SK-N-SH (cell line): ENCODE results near the gene GPR183. TPM values are rescaled to one million over a fixed set of nuclear protein-coding genes. Genes with fewer than 3 reads are reported as not detected.

Experiments
- CTCF ChIA-PET: fragments of 300-600, 350-600 bp; formaldehyde crosslinking; extraction: SDS; loops from one replicate; lab custom pipeline; 2021; lab: Yijun Ruan, JAX
- POLR2A ChIA-PET: fragments of 350-600 bp; sonication (Branson Sonifier 250); formaldehyde crosslinking; extraction: SDS; loops from one replicate; lab custom pipeline; 2020; ENCODE audit warnings: antibody characterized with exemption, inconsistent platforms; lab: Yijun Ruan, JAX
- DNase-seq: peaks from one replicate; pipeline ENCODE4 v3.0.0; 2012
- H2AFZ ChIP-seq: fragments of 200-600 bp; sonication (generic); 2 replicates; pipeline ENCODE4 v1.8.1; 2016; ENCODE audit warnings: antibody characterized with exemption, mild to moderate bottlenecking, low read depth
- H3F3A ChIP-seq: fragments of 200-600 bp; sonication (generic); replicated peaks from 2 replicates; pipeline ENCODE3; 2016; ENCODE audit warnings: antibody characterized with exemption, mild to moderate bottlenecking; ENCODE audit not compliant: insufficient read depth
- H3K27ac ChIP-seq, 2 experiments: fragments of 200-500 bp in 1 of 2; fragments of 200-600 bp in 1 of 2; sonication (Bioruptor generic) in 1 of 2; sonication (generic), shearing (Covaris generic) in 1 of 2; 2 replicates each; pipeline versions ENCODE4 v1.5.1 to v1.6.1; 2014 to 2016; ENCODE audit warnings: low read depth in 2 of 2, inconsistent platforms in 1 of 2, low read length in 1 of 2, mild to moderate bottlenecking in 1 of 2, mixed read lengths in 1 of 2
- H3K27me3 ChIP-seq: fragments of 200-600 bp; sonication (generic), shearing (Covaris generic); 2 replicates; pipeline ENCODE4 v1.6.1; 2016; ENCODE audit warnings: mixed run types; ENCODE audit not compliant: insufficient read depth
- H3K36me3 ChIP-seq, 2 experiments: fragments of 200-500 bp in 1 of 2; fragments of 200-600 bp in 1 of 2; sonication (Bioruptor generic) in 1 of 2; sonication (generic) in 1 of 2; replicated peaks in 1 of 2; 2 replicates each; pipeline versions ENCODE3 to v1.5.1; 2014 to 2016; ENCODE audit warnings: low read length in 1 of 2, mild to moderate bottlenecking in 1 of 2; ENCODE audit not compliant: insufficient read depth in 2 of 2, control insufficient read depth in 1 of 2
- H3K4me1 ChIP-seq, 2 experiments: fragments of 200-500 bp in 1 of 2; fragments of 200-600 bp in 1 of 2; sonication (Bioruptor generic) in 1 of 2; sonication (generic), shearing (Covaris generic) in 1 of 2; 2 replicates each; pipeline versions ENCODE4 v1.5.1 to v1.6.1; 2014 to 2016; ENCODE audit warnings: low read depth in 1 of 2, low read length in 1 of 2, mixed run types in 1 of 2; ENCODE audit not compliant: insufficient read depth in 2 of 2, control insufficient read depth in 1 of 2
- H3K4me2 ChIP-seq: fragments of 200-600 bp; sonication (generic), shearing (Covaris generic); 2 replicates; pipeline ENCODE4 v1.6.1; 2017; ENCODE audit warnings: mixed run types
- H3K4me3 ChIP-seq, 2 experiments: fragments of 200-500 bp in 1 of 2; fragments of 200-600 bp in 1 of 2; sonication (Bioruptor generic) in 1 of 2; sonication (generic), shearing (Covaris generic) in 1 of 2; 2 replicates each; pipeline versions ENCODE4 v1.5.1 to v1.8.1; 2014 to 2016; ENCODE audit warnings: low read depth in 2 of 2, inconsistent platforms in 1 of 2, low read length in 1 of 2, mild to moderate bottlenecking in 1 of 2, mixed read lengths in 1 of 2, moderate library complexity in 1 of 2
- H3K79me2 ChIP-seq: fragments of 200-600 bp; sonication (generic); 2 replicates; pipeline ENCODE4 v1.8.1; 2017; ENCODE audit warnings: mild to moderate bottlenecking; ENCODE audit not compliant: insufficient read depth
- H3K9ac ChIP-seq: fragments of 200-600 bp; sonication (generic); 2 replicates; pipeline ENCODE4 v1.6.1; 2017; ENCODE audit warnings: mixed run types
- H3K9me2 ChIP-seq: fragments of 200-600 bp; sonication (generic); 2 replicates; pipeline ENCODE4 v1.6.1; 2017; ENCODE audit warnings: mixed run types
- H3K9me3 ChIP-seq: fragments of 200-600 bp; sonication (generic); 2 replicates; pipeline ENCODE4 v1.6.1; 2017; ENCODE audit warnings: mixed run types, mild to moderate bottlenecking, moderate library complexity
- H4K20me1 ChIP-seq: fragments of 200-600 bp; sonication (generic); 2 replicates; pipeline ENCODE4 v1.6.1; 2017; ENCODE audit warnings: mild to moderate bottlenecking, mixed run types; ENCODE audit not compliant: insufficient read depth
- CHD2 ChIP-seq: fragments of 150-350 bp; IDR thresholded peaks from 2 replicates; pipeline ENCODE4 v1.6.1; 2018; ENCODE audit warnings: low read length; ENCODE audit not compliant: partially characterized antibody
- ELF1 ChIP-seq: IDR thresholded peaks from 2 replicates; pipeline ENCODE4 v1.4.0; 2012
- EP300 ChIP-seq, 2 experiments: IDR thresholded peaks; 2 replicates each; pipeline versions ENCODE4 v1.4.0 to v1.6.1; 2012; ENCODE audit warnings: borderline replicate concordance in 1 of 2, low read depth in 1 of 2, low read length in 1 of 2
- FOSL2 ChIP-seq: IDR thresholded peaks from 2 replicates; pipeline ENCODE4 v1.4.0; 2012; ENCODE audit warnings: low read depth, mild to moderate bottlenecking, moderate library complexity, borderline replicate concordance
- GABPA ChIP-seq: IDR thresholded peaks from 2 replicates; pipeline ENCODE4 v1.4.0; 2012; ENCODE audit warnings: low read depth, mild to moderate bottlenecking
- NFIC ChIP-seq: IDR thresholded peaks from 2 replicates; pipeline ENCODE4 v1.4.0; 2012; ENCODE audit warnings: borderline replicate concordance
- RCOR1 ChIP-seq: fragments of 150-350 bp; IDR thresholded peaks from 2 replicates; pipeline ENCODE4 v1.6.1; 2017; ENCODE audit warnings: antibody characterized with exemption, low read length
- RXRA ChIP-seq: IDR thresholded peaks from 2 replicates; pipeline ENCODE4 v1.4.0; 2012; ENCODE audit warnings: low read depth, mild to moderate bottlenecking, borderline replicate concordance
- SMC3 ChIP-seq: IDR thresholded peaks from 2 replicates; pipeline ENCODE4 v1.6.1; 2012; ENCODE audit warnings: low read depth, low read length, improper control_type of control experiment
- TAF1 ChIP-seq: IDR thresholded peaks from 2 replicates; pipeline ENCODE4 v1.6.1; 2012; ENCODE audit warnings: low read depth, mild to moderate bottlenecking, low read length, moderate library complexity, borderline replicate concordance
- WGBS: methylation state at CpG from one replicate; pipeline ENCODE4 v1.1.6; 2017; ENCODE audit warnings: low lambda C conversion rate; 5-methylcytosine and 5-hydroxymethylcytosine counted together
- polyA plus RNA-seq, 3 experiments: library from polyadenylated mRNA; depleted of rRNA; stranded (reverse); fragments of >200 nt; gene quantifications; 2 replicates each; pipeline ENCODE4 v1.2.3, GENCODE V29; 2012
- TF ChIP-seq, protein P1 (sequence below): IDR thresholded peaks from 2 replicates; pipeline ENCODE4 v1.4.0; 2012; ENCODE audit warnings: low read depth, borderline replicate concordance
- TF ChIP-seq, protein P2 (sequence below): fragments of 150-350 bp; IDR thresholded peaks from 2 replicates; pipeline ENCODE4 v1.6.1; 2016; ENCODE audit warnings: mild to moderate bottlenecking, low read depth, low read length
- TF ChIP-seq, protein P3 (sequence below): IDR thresholded peaks from 2 replicates; pipeline ENCODE4 v1.4.0; 2012; ENCODE audit warnings: low read depth, borderline replicate concordance

The GPR183 gene
- polyA plus RNA-seq, 1 of the 3 experiments (the other 2 are of a cell fraction), result 0.07 TPM

DNA sequence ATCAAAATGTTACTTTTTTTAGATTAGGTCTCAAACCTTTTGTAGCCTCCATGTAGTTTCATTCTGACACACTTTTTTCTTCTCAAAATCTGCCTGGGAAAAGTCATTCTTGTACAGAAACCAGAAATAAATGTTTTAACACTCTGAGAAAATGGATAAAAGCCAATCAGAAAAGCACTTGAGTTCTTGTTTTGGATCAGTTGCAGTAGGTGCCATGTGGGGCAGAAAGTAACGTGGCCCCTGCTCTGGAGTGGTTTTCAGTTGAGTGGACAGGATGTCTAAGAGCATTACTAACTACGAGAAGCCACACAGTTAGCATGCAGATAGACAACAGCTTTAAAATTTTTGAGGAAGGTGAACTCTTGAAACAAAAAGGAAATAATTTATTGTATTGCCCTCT lies 19.1 kb downstream of the GPR183 start:
- Histone ChIP-seq H3K9ac (no peak overlapping the region), H3K9me3 (no peaks in the 10 kb centered on the region), H3K27ac (no peak overlapping the region), H3K9me2 (no peaks in the 10 kb centered on the region), H3K4me3 (no peak overlapping the region), H3K27me3 (no peaks in the 10 kb centered on the region), H3K79me2 (no peaks in the 10 kb centered on the region), H3K4me1 (peaks cover under 1 to 3% of the 10 kb centered on the region in 2 experiments; a peak in 2 of 4 replicates), H4K20me1 (peaks cover under 1% of the 10 kb centered on the region; the same call in 1 of the 2 replicates), H3K4me2 (no peak overlapping the region), H2AFZ (no peak overlapping the region), H3F3A (peaks cover 2% of the 10 kb centered on the region), H3K36me3 (peaks cover 0 to 8% of the 10 kb centered on the region in 2 experiments)
- TF ChIP-seq, protein P1, sequence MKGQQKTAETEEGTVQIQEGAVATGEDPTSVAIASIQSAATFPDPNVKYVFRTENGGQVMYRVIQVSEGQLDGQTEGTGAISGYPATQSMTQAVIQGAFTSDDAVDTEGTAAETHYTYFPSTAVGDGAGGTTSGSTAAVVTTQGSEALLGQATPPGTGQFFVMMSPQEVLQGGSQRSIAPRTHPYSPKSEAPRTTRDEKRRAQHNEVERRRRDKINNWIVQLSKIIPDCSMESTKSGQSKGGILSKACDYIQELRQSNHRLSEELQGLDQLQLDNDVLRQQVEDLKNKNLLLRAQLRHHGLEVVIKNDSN, result no peak
- TF ChIP-seq, protein P2, sequence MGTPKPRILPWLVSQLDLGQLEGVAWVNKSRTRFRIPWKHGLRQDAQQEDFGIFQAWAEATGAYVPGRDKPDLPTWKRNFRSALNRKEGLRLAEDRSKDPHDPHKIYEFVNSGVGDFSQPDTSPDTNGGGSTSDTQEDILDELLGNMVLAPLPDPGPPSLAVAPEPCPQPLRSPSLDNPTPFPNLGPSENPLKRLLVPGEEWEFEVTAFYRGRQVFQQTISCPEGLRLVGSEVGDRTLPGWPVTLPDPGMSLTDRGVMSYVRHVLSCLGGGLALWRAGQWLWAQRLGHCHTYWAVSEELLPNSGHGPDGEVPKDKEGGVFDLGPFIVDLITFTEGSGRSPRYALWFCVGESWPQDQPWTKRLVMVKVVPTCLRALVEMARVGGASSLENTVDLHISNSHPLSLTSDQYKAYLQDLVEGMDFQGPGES, result no peak
- no peak for TF ChIP-seq GABPA
- TF ChIP-seq, protein P3, sequence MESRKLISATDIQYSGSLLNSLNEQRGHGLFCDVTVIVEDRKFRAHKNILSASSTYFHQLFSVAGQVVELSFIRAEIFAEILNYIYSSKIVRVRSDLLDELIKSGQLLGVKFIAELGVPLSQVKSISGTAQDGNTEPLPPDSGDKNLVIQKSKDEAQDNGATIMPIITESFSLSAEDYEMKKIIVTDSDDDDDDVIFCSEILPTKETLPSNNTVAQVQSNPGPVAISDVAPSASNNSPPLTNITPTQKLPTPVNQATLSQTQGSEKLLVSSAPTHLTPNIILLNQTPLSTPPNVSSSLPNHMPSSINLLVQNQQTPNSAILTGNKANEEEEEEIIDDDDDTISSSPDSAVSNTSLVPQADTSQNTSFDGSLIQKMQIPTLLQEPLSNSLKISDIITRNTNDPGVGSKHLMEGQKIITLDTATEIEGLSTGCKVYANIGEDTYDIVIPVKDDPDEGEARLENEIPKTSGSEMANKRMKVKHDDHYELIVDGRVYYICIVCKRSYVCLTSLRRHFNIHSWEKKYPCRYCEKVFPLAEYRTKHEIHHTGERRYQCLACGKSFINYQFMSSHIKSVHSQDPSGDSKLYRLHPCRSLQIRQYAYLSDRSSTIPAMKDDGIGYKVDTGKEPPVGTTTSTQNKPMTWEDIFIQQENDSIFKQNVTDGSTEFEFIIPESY, result no peak
- TF ChIP-seq RXRA, result no peak
- TF ChIP-seq ELF1, result no peak
- TF ChIP-seq SMC3, result no peak
- TF ChIP-seq RCOR1, result no peak
- no peak for TF ChIP-seq CHD2
- no peak for TF ChIP-seq TAF1
- TF ChIP-seq NFIC, result no peak
- ChIA-PET POLR2A (no interaction called here), CTCF (interaction anchor here (1.0 to 2.4 kb wide), 4 partner anchors 12 to 56 kb away, joined by 3 to 8 read pairs (median 4); no protein-coding TSS in a partner anchor)
- DNase-seq, result no peak
- WGBS, result 97% methylated on average over 2 of the region's 2 CpGs

DNA sequence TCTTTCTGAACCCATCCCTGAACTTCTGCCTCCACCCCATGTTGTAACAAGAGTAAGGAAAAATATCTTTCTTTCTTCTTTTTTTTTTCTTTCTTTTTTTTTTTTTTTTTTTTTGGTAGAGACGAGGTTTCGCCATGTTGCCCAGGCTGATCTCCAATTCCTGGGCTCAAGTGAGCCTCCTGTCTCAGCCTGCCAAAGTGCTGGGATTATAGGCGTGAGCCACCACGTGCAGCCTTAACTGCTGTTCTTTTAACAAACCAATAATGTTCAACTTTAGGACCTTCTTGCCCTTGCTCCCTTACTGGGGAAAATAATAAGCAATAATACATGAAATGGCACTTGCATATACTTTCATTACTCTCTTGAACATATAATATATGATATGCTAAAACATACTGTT lies 19.6 kb downstream of the GPR183 start:
- H3F3A ChIP-seq, result peaks cover 8% of the 10 kb centered on the region
- CTCF ChIA-PET, result interaction anchor here (1.3 to 2.4 kb wide), 2 partner anchors 11 to 21 kb away, joined by 3 to 8 read pairs; no protein-coding TSS in a partner anchor
- 100% methylated on average over 4 of the region's 4 CpGs for WGBS

More for the DNA sequence above, 19.6 kb downstream of the GPR183 start:
- no peaks in the 10 kb centered on the region for H3K9me2 ChIP-seq
- H3K36me3 ChIP-seq, result peaks cover 0 to 8% of the 10 kb centered on the region in 2 experiments
- no peak overlapping the region for H3K4me2 ChIP-seq
- H3K4me1 ChIP-seq, result peaks cover 3 to 6% of the 10 kb centered on the region in 2 experiments; a peak in 3 of 4 replicates
- no peaks in the 10 kb centered on the region for H3K27me3 ChIP-seq
- H3K9ac ChIP-seq, result no peak overlapping the region
- H3K27ac ChIP-seq, result no peak overlapping the region
- POLR2A ChIA-PET, result no interaction called here
- no peaks in the 10 kb centered on the region for H3K9me3 ChIP-seq
- no peak for TF ChIP-seq FOSL2
- no peak for TF ChIP-seq RCOR1
- no peak for TF ChIP-seq CHD2
- no peak for TF ChIP-seq EP300 (IDR thresholded peaks at IDR 0.05; ENCODE audit: borderline replicate concordance in 1 of 2, low read depth in 1 of 2, low read length in 1 of 2)
- H4K20me1 ChIP-seq, result peaks cover 5% of the 10 kb centered on the region; the same call in 1 of the 2 replicates
- no peaks in the 10 kb centered on the region for H3K79me2 ChIP-seq
- no peak for DNase-seq
- no peak overlapping the region for H2AFZ ChIP-seq
- no peak overlapping the region for H3K4me3 ChIP-seq
